Measurements from ENCODE around the gene TUT4.
"Not testable (repeated sequence)": the region's sequence is repeated elsewhere in the genome, so short reads cannot be mapped to it uniquely, and the experiment has no call there.

Gene TUT4

DNA sequence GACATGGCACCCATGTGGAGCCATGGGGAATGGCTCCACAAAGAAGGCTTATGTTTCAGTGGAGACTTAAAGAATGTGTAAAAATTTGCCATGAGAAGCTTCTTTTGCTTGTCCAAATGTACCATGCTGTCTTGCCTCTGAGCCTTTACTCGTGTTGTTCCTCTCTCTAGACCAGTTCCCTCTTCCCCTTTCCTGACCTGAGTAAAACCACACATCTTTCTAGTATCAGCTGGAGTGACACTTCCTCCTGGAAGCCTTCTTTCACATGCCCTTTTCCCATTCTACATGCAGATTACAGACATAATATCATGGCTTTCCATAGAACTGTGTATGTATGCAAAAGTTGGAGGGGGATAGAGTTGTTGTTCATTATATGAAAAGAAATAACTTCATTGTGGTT is 35.6 kb upstream of the TUT4 start:
- no peak for DNase-seq (ENCODE audit: low spot score)
- TF ChIP-seq, protein P1, sequence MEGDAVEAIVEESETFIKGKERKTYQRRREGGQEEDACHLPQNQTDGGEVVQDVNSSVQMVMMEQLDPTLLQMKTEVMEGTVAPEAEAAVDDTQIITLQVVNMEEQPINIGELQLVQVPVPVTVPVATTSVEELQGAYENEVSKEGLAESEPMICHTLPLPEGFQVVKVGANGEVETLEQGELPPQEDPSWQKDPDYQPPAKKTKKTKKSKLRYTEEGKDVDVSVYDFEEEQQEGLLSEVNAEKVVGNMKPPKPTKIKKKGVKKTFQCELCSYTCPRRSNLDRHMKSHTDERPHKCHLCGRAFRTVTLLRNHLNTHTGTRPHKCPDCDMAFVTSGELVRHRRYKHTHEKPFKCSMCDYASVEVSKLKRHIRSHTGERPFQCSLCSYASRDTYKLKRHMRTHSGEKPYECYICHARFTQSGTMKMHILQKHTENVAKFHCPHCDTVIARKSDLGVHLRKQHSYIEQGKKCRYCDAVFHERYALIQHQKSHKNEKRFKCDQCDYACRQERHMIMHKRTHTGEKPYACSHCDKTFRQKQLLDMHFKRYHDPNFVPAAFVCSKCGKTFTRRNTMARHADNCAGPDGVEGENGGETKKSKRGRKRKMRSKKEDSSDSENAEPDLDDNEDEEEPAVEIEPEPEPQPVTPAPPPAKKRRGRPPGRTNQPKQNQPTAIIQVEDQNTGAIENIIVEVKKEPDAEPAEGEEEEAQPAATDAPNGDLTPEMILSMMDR (IDR thresholded peaks at IDR 0.05; ENCODE audit: extremely low read depth, insufficient read depth, missing control alignments): no peak
- in situ Hi-C loops (cut with MboI; ENCODE audit: low pct_unique_long_range_greater_than_20kb, low sequenced_read_pairs, unreplicated experiment): no loop called here

DNA sequence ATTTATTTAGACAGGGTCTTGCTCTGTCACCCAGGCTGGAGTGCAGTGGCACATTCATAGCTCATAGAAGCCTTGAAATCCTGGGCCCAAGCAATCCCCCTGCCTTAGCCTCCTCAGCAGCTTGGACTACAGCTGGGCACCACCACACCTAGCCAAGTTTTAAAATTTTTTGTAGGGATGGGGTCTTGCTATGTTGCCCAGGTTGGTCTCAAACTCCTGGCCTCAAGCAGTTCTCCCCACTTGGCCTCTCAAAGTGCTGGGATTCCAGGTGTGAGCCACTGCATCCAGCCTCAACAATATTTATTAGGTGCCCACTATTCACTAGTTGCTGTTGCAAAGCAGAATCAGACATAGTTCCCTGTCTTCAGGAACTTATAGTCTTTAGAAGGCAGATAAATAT is 35.1 kb upstream of the TUT4 start:
- in situ Hi-C loops (cut with MboI; ENCODE audit: low pct_unique_long_range_greater_than_20kb, low sequenced_read_pairs, unreplicated experiment): no loop called here
- TF ChIP-seq, protein P1 (IDR thresholded peaks at IDR 0.05; ENCODE audit: extremely low read depth, insufficient read depth, missing control alignments): no peak
- DNase-seq (ENCODE audit: low spot score): no peak

DNA sequence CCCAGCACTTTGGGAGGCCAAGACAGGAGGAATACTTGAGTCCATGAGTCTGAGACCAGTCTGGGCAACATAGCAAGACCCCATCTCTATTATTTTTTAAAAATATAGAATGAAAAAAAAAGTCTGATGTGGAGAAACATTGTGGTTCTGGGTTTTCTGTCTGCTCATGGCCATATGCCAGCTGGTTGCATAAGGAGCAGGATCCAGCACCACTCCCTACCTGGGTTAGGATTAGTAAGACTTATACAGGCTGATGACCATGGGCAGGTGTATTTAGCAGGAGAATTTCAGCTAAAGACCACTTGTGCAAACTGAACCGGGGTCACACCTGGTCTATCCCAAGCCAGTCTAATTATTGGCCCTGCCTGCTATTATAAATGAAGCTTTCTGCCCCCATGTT is 32.6 kb upstream of the TUT4 start:
- no peak for DNase-seq (ENCODE audit: low spot score)
- in situ Hi-C loops (cut with MboI; ENCODE audit: low pct_unique_long_range_greater_than_20kb, low sequenced_read_pairs, unreplicated experiment): no loop called here
- TF ChIP-seq, protein P1 (IDR thresholded peaks at IDR 0.05; ENCODE audit: extremely low read depth, insufficient read depth, missing control alignments): no peak

DNA sequence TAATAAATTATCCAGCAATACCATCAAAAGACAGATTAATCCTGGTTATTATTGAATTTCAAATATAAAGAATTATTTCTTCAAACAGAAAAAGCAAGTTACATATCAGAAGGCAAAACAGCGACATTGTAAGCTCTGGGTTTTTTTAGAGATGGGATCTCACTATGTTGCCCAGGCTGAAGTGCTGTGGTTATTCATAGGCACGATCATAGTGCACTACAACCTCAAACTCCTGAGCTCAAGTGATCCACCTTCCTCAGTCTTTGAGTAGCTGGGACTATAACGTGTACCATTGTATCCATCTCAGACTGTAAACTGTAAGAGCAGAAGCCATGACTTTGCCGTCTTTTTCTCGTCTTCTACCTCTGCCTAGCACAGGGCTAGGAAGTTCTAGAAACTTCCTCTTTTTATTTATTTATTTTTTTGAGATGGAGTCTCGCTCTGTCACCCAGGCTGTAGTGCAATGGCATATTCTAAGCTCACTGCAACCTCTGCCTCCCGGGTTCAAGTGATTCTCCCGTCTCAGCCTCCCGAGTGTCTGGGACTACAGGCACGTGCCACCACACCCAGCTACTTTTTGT is 29.3 kb upstream of the TUT4 start:
- no peak for DNase-seq (ENCODE audit: low spot score)
- in situ Hi-C loops (cut with MboI; ENCODE audit: low pct_unique_long_range_greater_than_20kb, low sequenced_read_pairs, unreplicated experiment): no loop called here
- TF ChIP-seq, protein P1 (IDR thresholded peaks at IDR 0.05; ENCODE audit: extremely low read depth, insufficient read depth, missing control alignments): no peak

DNA sequence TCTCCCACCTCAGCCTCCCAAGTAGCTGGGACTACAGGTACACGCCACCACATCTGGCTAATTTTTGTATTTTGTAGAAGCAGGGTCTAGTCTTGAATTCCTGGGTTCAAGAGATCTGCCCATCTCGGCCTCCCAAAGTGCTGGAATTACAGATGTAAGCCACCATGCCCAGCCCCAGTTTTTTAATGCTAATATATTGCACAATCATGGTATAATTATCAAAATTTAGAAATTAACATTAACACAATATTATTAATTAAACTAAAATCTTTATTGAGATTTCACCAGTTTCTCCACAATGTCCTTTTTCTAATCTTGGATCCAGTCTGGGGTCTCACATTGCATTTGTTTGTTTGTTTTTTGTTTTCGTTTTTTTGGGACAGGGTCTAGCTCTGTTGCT is 27.4 kb upstream of the TUT4 start:
- DNase-seq (ENCODE audit: low spot score): no peak
- in situ Hi-C loops (cut with MboI; ENCODE audit: low pct_unique_long_range_greater_than_20kb, low sequenced_read_pairs, unreplicated experiment): no loop called here
- TF ChIP-seq, protein P1 (IDR thresholded peaks at IDR 0.05; ENCODE audit: extremely low read depth, insufficient read depth, missing control alignments): no peak

DNA sequence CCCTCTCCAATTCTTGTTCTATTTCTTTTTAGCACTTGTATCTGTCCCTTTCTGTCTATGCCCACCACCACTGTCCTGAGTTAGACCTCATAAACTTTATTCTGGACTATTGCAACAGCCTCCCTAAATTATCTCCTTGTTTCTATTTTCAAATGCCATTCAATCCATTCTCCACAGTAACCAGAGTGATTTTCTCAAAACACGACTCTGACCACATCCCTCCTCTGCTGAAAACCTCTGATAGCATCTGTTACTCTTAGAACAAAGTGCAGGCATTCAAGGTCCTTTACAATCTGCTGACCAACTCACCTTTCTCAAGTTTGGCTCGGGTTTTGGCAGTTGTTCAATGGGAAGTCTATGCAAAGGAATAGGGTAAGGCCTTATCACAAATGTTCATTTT is 26.5 kb upstream of the TUT4 start:
- in situ Hi-C loops (cut with MboI; ENCODE audit: low pct_unique_long_range_greater_than_20kb, low sequenced_read_pairs, unreplicated experiment): no loop called here
- DNase-seq (ENCODE audit: low spot score): no peak
- TF ChIP-seq, protein P1 (IDR thresholded peaks at IDR 0.05; ENCODE audit: extremely low read depth, insufficient read depth, missing control alignments): no peak

DNA sequence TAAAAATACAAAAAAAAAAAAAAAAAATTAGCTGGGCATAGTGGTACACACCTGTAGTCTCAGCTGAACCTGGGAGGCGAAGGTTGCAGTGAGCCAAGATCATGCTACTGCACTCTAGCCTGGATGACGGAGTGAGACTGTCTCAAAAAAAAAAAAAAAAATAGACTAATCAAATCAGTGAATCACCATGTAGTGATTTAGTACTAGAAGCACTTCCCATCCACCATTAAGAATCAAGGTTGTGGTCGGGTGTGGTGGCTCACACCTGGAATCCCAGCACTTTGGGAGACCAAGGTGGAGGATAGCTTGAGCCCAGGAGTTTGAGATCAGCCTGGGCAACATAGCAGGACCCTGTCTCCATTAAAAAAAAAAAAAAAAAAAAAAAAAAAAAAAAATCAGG is 25.2 kb upstream of the TUT4 start:
- in situ Hi-C loops (cut with MboI; ENCODE audit: low pct_unique_long_range_greater_than_20kb, low sequenced_read_pairs, unreplicated experiment); DNase-seq (ENCODE audit: low spot score): not testable (repeated sequence)
